Ureter (tissue), 1 donor: Measurements from ENCODE around the gene SLC52A3. TPM values are rescaled to one million over a fixed set of nuclear protein-coding genes. Genes with fewer than 3 reads are reported as not detected.
"Not testable (repeated sequence)": the region's sequence is repeated elsewhere in the genome, so short reads cannot be mapped to it uniquely, and the experiment has no call there.

Source experiments
- DNase-seq: peaks from one replicate; pipeline ENCODE4 v3.0.0-alpha.2; 2020; ENCODE audit warnings: low spot score
- total RNA-seq: library from RNA; stranded (reverse); gene quantifications from one replicate; pipeline ENCODE4 v1.2.4, GENCODE V29; 2023
- donor health status: DM: yes; HTN: yes; CAD: no.

SLC52A3 gene
- total RNA-seq: 19.1 TPM

DNA sequence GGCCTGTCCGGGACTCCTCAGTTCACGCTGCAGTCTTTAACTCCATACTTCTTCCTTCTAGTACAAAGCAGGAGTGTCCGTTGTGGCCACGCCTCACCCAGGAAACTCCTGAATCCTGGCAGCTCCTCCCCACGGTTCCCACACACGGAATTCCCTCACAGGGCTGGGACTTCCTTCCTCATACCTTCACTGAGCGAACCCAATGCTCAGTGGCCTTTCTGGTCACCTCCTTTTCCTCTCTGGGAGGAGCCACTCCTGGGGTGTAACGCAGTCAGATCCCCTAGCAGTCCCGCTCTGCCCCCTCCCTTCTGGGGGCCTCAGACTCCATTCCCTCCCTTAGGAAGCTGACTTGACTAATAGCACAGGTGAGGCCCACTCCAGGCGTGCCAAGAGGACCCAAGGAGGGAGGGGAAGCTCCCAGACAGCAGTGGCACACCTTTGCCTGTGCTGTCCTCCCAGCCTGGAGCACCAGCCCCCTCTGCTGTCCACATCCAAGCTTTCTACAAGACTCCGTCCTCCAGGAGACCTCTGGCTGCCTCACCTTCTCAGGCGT is at the start of gene SLC52A3:
Gene SLC52A3 (minus strand): TSS at position 75 of the 553 bp plus-strand sequence. CDS start 2,726 bp downstream, outside the sequence.
- peak; percentile 81 for DNase-seq

DNA sequence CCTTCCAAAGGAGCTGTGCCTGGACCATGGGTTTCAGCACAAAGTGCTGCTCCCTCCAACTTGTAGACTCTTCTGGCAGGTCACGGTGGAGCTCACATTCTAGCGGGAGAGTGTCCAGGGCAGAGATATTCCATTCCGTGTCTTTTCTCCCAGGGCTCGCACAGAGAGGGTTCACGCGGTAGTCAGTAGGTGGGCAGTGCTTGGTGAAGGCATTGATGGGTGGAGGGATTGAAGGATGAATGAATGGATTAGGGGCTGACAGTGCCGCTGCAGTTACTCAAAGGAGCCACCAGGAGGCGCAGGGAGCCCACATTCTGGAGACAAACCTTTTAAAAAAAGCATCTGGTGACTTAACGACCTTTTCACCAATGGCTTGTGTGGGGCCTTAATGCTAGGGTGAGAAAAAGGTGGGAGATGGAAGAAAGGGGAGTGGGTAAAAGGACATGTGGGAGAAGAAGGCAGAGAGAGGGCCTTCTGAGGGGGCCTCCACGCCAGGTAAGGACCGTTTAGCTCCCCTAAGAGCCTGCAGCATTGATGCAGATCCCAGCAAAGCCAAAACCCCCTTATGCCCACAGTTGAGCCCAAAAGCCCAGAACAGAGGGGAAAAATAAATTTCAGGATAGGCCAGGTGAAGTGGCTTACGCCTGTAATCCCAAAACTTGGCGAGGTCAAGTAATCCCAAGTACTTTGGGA is 47.8 kb upstream of the SLC52A3 start:
- peak; percentile 56 for DNase-seq

DNA sequence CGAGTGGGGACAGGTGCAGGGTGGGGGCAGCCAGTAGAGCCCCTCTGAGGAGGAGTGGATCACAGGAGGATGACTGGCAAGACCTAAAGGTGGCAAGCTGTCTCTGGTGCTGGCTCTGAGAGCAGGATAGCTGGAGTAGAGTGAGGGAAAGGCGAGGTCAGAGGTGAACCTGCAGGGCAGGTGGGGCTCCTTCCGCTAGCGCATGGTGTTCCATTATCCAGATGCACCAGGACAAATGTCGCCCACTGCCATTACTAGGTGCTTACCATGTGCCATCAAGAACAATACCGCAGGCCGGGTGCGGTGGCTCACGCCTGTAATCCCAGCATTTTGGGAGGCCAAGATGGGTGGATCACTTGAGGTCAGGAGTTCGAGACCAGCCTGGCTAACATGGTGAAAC is 46.9 kb upstream of the SLC52A3 start:
- DNase-seq: no peak

DNA sequence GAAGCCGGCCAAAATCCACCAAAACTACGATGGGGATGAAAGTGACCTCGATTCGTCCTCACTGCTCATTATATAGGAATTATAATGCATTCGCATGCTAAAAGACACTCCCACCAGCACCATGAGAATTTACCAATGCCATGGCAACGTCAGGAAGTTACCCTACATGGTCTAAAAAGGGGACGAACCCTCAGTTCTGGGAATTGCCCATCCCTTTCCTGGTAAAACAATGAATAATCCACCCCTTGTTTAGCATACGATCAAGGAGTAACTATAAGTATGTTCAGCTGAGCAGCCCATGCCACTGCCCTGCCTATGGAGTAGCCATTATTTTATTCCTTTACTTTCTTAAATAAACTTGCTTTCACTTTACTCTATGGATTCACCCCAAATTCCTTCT is 45.1 kb upstream of the SLC52A3 start:
- no peak for DNase-seq

DNA sequence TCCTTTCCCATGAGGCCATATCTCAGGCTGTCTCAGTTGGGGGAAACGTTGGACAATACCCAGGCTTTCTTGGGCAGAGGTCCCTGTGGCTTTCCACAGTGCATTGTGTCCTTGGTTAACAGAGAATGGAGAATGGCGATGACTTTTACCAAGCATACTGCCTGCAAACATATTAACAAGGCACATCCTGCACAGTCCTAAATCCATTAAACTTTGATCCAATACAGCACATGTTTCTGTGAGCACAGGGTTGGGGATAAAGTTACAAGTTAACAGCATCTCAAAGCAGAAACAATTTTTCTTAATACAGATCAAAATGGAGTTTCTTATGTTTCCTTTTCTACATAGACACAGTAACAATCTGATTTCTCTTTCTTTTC is 44.1 kb upstream of the SLC52A3 start:
- DNase-seq: not testable (repeated sequence)

DNA sequence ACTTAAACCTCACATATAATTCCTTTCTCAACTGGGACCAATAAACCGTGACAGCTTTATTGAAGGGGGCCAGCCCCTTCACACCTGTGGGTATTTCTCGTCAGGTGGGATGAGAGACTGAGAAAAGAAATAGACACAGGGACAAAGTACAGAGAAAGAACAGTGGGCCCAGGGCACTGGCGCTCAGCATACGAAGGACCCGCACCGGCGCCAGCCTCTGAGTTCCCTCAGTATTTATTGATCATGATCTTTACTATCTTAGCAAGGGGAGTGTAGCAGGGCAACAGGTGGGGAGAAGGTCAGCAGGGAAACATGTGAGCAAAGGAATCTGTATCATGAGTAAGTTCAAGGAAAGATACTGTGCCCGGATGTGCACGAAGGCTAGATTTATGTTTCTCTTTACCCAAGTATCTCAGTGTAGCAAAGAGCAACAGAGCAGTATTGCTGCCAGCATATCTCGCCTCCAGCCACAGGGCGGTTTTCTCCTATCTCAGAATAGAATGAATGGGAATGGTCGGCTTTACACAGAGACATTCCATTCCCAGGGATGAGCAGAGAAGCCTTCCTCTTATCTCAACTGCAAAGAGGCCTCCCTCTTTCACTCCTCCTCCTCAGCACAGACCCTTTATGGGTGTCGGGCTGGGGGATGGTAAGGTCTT is 43.6 kb upstream of the SLC52A3 start:
- not testable (repeated sequence) for DNase-seq

DNA sequence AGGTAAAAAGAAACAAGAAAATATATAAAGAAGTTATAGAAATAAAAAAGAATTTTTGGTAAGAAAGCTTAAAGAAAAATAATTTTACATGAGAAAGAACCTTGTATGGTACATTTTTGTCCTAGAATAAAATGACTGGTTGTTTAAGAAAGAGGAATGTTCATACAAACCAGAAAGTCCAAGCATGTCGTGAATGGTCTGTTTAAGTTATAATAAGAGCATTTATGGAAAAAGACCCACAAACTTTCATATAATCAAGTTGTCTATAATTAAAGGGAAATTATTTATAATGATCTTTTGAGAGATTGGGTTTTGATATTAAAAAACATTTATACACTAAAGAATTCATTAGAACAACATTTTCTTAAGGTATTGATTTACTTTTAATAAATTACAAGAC is 37.4 kb upstream of the SLC52A3 start:
- DNase-seq: no peak

DNA sequence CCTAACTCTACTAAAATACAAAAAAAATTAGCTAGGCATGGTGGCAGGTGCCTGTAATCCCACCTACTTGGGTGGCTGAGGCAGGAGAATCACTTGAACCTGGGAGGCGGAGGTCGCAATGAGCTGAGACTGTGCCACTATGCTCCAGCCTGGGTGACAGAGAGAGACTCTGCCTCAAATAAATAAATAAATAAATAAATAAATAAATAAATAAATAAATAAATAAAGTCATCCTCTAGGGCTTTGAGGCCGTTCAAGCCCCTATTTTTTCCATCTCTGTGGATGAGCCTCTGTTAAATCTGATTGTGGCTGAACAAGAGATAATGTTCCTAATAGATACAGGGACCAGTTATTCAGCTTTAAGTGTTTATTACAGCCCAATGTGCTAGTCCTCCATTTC is 33.4 kb upstream of the SLC52A3 start:
- no peak for DNase-seq

DNA sequence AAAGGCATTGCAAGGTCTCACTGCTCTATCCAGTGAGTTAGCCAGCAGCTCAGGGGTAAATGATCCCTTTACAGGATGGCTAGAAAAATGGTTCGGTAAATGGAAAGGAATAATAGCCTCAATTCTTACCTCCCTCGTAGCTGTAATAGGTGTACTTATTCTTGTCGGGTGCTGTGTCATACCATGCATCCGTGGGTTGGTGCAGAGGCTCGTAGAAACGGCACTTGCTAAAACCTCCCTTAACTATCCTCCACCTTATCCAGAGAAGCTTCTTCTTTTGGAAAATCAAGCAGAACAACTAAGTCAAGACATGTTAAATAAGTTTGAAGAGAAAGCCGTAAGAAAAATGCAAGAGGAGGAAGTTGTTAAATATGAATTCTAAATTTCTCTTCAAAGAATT is 31.7 kb upstream of the SLC52A3 start:
- DNase-seq: not testable (repeated sequence)

DNA sequence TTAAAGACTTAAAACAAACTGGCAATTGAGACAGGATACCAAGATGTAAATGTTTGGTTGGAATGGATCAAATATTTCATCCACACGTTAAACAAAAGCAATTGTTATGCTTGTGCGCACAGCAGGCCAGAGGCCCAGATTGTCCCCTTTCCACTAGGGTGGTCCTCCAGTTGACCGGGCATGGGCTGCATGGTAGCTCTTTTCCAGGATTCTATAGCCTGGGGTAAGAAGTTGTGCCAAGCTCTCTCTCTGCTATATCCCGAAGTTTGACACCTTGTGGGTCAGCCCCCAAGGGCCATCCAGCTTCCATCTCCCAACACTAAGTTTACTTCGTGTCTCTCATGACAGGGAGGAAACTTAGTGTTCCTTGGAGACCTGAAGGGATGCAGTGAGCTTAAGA is 30.4 kb upstream of the SLC52A3 start:
- peak; percentile 1 for DNase-seq

DNA sequence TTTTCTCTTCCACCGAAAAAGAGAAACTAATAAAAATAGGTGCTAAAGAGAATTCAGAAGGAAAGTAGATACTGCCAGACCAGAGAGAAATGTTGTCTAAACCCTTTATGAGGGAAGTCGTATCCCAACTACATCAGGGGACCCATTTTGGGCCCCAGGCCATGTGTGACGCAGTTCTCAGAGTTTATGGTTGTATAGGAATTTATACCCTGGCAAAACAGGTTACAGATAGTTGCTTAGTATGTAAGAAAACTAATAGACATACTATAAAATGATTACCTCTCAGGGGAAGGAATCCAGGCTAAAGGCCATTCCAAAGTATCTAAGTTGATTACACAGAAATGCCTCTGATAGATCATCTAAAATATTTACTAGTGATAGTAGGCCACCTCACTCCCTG is 28.6 kb upstream of the SLC52A3 start:
- peak; percentile 15 for DNase-seq

DNA sequence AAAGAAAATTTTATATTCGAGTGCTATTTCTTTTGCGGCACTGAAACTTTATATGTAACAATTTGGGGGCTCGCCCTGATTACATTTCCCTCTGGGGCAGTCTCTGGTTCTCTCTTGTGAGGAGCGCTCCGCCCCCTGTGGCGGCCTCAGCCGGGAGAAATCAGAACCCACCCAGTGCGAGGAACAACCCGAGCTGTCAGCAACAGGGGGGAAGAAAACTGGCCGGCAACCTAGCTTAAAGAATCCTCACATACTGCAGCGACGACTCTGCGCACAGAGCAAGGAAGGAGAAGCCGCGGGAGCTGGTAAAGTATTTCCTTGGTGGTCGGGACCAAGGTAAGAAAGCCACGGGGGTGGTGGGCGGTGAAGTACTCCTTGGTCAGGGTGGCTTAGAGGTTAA is 23.9 kb upstream of the SLC52A3 start:
- DNase-seq: peak; percentile 25

DNA sequence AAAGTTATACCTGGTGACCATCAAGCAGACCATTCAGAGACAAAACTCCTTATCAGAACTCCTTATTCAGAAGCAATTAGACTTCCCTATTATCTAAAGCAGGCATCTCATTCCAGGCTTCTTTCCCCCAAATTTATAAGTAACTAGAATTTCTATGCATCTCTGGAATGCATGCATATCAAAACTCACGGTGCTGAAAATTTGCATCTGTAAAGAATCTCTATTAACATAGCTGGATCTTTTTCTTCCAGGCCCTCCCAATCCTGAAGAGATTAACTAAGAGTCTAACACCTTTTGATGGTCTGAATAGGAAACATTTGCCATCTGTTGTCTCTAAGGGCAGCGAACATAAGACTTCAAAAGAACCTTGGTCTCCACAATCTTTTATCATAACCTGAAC is 22.8 kb upstream of the SLC52A3 start:
- DNase-seq: no peak

DNA sequence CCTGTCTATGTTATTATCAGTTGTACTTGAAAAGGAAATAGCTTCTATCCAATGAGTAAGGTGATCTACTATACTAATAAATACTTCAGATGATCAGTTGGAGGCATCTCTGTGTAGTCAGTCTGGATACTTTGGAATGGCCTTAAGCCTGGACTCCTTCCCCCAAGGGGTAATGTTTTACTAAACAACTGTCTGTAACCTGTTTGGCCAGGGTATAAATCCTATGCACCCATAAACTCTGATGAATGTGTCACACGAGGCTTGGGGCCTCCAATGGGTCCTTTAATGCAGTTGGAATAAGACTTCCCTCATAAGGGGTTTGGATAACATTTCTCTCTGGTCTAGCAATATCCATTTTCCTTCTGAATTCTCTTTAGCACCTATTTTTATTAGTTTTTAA is 19.5 kb upstream of the SLC52A3 start:
- no peak for DNase-seq

DNA sequence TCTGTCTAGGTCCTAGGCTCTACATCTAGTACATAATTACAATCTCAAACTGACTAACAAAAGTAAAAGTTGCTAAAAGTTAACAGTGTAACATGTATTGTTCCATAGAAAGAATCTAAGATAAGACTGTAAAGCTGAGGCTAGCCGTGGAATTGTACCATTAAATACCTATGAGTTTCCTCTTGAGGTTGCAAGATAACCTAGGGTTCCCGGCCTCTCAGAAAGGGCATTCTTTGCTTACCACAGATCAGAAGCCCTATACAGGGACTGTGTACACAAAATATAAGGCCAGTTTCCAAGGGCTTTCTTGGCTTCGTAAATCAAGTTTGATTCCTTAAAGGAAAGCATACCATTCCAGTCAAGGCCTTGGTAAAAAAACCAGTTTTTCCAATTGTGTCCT is 11.5 kb upstream of the SLC52A3 start:
- no peak for DNase-seq

DNA sequence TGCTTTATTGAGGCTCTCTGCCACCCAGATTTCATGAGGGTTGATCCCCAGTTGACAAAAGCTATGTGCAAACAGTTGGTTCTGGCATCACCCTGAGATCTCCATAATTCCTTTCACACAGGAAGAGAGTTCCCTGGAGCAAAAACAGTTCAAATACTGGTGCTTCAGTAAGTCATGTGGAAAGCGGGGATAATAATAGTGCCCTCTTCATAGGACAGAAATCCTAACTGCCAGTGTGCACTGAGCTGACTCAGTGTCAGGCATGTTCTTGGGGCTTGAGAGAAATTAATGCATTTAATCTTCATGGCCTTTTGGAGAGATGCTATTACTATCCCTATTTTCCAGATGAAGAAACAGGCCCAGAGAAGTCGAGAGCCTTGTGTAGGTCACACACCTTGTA is 7.9 kb upstream of the SLC52A3 start:
- DNase-seq: no peak

DNA sequence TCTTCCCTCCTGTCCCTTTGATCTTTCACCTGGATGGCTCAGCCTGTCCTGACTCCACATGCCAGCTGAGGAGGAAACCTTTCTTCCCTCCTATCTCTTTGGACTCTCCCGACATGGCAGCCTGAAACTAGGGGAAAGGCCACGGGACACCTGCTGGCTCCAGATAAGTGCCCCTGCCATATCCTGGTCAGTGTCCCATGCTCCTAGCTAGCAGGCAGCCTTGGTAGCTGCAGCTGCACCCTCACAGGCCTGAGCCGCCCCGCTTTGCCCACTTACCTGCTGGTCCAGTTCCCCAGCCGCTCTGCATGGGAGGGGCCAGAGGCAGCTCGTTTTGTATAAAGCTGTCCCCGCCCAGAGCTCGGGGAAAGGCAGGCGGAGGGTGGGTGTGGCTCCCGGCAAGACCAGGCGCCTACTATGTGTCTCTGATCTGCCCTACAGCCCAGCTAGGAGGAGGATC is 7.4 kb upstream of the SLC52A3 start:
- DNase-seq: peak; percentile 75

DNA sequence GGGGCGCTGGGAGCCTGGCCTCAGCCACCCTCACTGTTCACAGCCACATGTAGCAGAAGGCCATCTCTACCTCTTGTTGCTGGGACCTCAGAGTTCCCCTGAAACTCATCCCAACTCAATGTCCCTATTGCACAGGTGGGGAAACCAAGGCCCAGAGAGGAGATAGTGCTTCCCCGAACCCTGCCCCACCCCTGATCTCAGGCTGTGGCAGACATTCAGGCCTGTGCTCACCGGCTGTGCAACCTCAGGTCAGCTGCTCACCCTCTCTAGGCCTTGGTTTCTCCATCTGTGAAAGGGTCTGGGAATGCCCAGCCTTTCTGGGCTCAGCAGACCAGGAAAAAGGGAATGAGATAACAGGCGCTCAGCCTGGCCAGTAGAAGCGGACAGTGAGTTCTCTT is 6.4 kb upstream of the SLC52A3 start:
- no peak for DNase-seq

DNA sequence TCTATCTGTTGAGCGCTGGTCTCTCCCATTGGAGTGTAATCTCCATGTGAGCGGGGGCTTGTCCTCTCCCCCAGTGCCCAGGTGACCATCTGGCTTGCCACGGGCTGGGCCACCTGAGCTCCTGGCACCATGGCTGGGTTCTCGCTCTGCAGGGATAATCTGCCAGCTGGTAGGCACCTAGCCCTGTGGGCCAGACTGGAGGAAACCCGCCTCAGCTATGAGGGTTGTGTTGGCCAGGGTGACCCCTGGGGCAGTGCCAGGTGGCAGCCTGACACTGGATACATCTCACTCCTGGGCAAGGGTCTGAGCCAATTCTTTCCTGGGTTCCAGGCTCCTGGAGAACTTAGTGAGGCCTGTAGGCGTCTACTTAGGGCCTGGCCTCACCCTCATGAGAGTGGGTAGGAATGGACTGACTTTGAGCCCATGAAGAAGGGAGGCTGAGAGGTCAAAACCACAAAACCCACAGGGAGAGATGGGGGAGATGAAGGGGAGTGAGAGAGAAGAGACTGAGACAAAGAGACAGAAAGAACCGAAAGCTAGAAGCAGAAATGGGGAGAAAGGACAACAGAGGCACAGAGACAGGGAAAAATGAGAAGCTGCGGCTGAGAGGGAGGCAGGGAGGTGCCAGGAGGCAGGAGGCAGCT is 5.8 kb upstream of the SLC52A3 start:
- no peak for DNase-seq

DNA sequence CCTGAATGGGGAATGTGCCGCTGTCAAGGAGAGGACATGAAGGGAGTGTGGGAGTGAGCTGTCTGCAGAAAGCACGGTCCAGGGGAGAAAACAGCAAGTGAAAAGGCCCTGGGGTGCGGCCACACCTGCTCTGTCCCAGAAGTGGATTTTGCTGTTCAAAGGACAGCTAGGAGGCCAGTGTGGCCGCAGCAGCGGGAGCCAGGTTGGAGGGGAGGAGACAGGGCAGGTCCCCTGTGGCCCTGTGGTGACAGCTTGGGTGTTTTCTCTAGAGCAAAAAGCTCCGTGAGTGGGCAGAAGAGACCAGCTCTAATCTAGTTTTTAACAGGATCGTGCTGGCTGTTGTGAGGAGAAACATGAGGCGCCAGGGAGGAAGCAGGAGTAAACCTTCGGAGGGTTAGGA is 4.5 kb upstream of the SLC52A3 start:
- no peak for DNase-seq

DNA sequence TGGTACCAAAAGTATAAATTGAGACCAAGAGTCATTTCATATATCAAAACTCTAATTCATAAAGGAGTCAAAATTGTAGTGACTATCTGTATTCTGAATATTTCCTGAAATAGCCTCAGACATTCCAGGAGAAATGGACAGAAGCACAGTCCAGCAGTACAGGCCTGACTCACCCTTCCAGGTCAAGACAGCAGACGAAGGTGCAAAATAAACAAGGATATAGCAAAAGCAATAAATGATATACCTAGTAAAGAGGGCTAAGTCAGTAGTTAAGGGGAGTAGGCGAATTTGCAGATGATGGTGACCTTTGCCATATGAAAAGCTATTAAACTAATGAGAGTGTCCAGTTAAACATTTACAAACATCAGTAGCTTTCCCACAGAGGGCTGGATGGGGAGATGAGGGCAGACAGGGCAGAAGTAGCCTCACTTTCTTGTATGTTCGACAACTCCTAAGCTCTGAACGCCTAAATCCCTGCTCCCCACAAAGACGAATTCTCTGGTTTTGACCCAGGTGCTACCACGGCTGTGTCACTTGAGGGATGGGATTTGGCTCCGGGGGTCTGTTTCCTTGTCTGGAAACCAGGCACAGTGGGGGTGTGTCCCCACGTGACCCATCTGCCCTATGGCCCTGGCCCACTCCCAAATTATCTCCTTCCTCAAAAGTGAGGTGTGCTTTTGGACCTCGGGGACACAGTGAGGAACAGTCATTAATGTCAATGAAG is 3.6 kb upstream of the SLC52A3 start:
- no peak for DNase-seq

DNA sequence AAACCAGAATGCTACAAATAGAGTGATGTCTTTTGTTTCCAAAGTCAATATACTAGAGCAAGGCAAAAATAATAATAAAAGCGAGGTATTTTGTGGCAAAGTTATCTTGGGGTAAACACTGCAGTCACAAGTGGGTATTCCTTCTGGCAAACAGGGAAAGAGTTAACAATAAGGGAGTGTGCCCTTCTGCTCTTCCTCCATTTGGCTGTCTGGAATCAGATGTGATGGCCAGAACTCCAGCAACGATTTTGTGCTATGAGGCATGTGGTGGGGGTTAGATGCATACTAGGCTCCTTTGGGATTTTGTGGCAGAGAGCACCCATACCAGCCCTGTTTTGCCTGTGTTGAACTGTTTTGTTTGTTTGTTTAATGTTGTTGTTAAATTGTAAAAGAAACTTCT is 2.4 kb upstream of the SLC52A3 start:
- DNase-seq: no peak
